CD1c-positive myeloid dendritic cell (primary cell): Measurements from ENCODE around the gene SUPV3L1.
A peak's percentile ranks its signal among the peaks of the same experiment; 100 is the strongest.
"Not testable (repeated sequence)": the region's sequence is repeated elsewhere in the genome, so short reads cannot be mapped to it uniquely, and the experiment has no call there.

Source experiments
- DNase-seq: peaks from one replicate; pipeline ENCODE4 v3.0.0-alpha.2; 2016; ENCODE audit errors: extremely low spot score

The SUPV3L1 gene

DNA sequence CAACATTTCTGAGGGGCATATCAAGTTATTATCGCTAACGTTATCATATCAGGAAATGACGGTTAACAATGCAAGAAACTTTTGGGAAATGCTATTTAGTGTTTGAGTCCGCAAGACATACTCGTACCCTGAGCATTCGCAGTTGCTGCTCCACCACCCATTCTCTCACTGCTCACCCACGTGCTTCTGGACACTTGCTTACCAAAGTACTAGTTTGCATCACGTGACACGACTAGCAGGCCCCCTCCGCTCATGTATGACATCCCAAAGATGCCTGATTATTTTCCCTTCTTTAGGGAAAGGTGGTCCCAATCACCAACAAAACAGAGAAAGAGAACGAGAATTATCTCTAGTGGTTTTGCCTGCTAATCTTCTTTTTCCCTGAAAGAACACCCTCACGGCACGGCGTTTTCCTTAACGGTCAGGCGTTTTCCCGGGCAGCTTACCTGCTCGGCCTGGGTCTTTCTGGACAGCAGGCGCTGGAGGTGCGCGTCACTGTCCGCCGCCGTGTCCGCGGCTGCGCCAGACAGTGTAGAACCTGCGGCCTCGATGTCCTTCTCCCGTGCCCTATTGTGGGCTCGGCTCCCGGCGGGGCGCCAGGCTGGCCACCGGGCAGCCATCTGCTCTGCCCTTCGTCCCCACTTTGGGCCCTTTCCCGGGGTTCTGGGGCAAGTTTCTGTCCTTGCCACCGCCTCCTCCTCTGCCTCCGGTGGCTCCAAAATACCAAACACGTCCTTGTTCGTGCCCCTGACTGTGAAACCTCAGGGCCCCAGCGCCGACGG is at the start of gene SUPV3L1:
Gene SUPV3L1, plus strand, starts transcription at position 492 of the 782 bp plus-strand sequence. Its CDS starts 58 bp downstream, at position 550.
- peak; percentile 96 for DNase-seq

DNA sequence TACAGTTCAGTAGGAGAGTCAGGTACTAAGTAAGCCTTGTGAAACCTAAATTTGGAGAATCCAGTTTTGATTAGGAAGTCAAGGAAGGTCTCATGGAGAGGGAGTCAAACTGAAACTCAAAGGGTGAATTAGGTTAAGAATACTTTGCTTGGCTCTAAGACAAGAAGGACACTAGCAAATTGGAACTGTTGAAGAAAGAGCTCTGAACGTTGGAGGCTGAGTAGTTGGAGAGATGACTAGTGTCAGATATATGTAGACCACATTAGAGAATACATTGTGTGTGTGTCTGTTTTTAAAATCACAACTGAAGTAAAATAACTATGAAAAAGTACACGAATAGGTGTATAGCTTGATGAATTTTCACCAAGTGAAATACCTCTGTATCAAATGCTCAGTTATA is 49.8 kb upstream of the SUPV3L1 start:
- no peak for DNase-seq

DNA sequence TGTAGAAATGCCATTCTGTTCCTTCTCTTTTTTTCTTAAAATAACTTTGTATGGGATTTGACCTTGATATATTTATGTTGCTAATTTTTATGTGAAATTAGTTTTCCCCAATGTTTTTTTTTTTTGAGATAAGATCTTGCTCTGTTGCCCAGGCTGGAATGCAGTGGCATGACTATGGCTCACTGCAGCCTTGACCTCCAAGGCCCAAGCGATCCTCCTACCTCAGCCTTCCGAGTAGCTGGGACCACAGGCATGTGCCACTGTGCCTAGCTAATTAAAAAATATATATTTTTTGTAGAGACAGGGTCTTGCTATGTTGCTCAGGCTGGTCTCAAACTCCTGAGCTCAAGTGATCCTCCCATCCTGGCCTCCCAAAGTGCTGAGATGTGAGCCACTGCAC is 40.1 kb upstream of the SUPV3L1 start:
- no peak for DNase-seq

DNA sequence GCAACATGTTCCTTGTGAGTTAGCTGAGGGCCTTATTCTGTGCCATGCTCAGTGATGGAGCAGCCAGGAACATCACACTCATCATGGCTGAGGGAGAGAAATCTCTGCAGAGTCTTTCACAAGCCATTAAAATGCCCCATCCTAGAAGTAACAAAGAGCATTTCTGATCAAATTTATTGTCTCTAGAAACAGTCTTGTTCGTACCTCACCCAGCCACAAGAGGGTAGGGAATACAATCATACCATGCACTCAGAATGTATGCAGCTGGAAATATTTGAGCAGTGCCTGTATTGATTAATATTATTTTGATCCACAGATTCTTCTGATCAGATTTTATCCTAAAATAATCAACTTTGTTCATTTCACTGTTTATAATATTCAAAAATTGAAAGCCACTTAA is 38.7 kb upstream of the SUPV3L1 start:
- DNase-seq = no peak

DNA sequence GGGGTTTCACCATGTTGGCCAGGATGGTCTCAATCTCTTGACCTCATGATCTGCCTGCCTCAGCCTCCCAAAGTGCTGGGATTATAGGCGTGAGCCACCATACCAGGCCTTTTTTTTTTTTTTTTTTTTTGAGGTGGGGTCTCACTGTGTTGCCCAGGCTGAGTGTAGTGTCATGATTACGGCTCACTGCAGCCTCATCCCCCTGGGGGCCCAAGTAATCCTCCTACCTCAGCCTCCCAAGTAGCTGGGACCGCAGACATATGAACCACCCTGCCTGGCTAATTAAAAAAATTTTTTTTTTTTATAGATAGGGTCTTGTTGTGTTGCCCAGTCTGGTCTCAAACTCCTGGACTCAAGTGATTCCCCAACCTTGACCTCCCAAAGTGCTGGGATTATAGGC is 38.0 kb upstream of the SUPV3L1 start:
- not testable (repeated sequence) for DNase-seq

DNA sequence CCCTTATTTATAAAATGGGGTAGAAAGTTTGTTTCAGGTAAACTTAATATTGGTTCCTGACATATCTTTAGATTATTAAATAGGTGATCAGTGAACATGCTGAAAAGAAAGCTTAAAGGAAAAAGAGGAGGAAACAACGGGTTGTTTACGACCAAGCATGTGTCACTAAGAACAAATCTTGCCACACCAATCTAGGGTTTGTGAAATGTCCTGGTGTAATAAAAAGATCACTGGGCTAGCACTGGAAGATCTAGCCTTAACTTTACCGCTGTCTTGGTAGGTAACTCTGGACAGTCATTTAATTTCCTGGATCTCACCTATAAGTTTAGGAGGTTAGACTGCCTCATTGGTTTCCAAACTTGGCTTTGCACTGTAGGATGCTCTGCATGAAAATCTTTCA is 37.1 kb upstream of the SUPV3L1 start:
- no peak for DNase-seq

DNA sequence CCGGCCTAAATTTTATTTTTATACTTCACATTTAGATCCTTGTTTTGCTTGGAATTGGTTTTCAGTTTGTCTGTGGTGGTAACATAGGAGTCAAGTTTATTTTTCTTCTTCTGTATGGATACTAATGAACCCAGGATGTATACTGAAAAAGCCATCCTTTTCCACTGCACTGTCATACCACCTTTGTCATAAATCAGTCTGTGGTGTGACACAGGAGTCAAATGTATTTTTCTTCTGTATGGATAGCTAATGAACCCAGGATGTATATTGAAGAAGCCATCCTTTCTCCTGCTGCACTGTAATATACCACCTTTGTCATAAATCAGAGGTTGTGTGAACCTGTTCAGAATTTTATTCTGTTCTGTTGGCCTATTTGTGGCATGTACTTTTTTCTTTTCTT is 34.7 kb upstream of the SUPV3L1 start:
- no peak for DNase-seq

DNA sequence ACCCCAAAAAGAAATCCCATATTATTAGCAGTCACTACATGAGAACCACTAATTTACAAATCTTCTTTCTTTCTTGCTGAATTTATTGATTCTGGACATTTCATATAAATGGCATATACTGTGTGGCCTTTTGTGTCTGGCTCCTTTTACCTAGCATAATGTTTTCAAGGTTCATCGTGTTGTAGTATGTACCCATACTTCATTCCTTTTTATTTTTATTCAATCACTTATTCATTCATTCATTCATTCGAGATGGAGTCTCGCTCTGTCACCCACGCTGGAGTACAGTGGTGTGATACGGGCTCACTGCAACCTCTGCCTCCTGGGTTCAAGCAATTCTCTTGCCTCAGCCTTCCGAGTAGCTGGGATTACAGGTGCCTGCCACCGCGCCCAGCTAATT is 34.2 kb upstream of the SUPV3L1 start:
- DNase-seq = no peak

DNA sequence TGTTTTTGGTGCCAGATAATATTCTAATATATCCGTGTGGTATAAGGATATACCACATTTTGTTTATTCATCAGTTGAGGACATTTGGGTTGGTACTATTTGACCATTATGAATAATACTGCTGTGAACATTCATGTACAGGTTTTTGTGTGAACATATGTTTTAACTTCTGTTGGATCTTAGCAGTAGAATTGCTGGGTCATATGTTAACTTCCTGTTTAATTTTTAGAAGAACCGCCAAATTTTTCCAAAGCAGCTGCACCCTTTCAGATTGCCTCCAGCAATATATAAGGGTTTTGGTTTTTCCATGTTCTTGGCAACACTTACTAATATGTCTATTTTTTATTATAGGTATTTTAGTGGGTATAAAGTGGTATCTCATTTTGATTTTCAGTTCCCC is 33.3 kb upstream of the SUPV3L1 start:
- DNase-seq = no peak

DNA sequence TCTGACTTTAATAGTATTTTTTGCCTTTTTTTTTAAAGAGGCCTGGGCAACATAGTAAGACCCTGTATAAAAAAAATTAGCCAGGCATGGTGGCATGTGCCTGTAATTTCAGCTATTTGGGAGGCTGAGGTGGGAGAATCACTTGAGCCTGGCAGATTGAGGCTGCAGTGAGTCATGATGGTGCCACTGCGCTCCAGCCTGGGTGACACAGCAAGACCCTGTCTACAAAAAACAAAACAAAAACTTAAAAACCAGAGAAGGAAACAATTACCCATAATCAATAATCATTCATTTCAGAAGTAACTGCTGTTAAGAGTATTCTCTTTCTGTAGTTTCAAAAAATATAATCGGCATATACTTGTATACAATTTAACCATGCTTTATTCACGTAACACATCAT is 28.1 kb upstream of the SUPV3L1 start:
- no peak for DNase-seq

DNA sequence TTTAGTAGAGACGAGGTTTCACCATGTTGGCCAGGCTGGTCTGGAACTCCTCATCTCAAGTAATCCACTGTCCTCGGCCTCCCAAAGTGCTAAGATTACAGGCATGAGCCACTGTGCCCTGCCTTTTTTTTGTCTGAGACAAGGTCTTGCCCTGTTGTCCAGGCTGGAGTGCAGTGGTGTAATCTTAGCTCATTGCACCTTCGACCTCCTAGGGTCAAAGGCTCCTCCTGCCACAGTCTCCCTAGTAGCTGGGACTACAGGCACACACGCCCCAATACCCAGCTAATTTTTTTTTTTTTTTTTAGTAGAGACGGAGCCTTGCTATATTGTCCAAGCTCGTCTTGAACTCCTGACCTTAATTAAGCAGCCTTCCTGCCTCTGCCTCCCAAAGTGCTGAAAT is 26.8 kb upstream of the SUPV3L1 start:
- DNase-seq = no peak

DNA sequence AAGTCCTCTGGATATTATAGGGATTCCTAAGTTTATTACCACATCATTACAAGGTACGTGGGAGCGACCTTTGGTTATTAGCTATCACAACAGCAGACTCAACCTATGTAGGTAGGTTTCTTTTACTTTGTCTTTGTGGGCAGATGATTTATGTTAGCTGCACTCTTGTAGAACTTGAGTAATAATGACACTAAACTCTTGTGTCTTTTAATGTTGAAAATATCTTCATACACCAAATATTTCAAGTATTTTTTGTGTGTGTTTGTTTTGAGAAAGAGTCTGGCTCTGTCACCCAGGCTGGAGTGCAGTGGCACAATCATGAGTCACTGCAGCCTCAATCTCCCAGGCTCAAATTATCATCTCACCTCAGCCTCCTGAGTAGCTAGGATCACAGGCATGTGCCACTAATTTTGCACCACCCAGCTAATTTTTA is 19.2 kb upstream of the SUPV3L1 start:
- DNase-seq = no peak

DNA sequence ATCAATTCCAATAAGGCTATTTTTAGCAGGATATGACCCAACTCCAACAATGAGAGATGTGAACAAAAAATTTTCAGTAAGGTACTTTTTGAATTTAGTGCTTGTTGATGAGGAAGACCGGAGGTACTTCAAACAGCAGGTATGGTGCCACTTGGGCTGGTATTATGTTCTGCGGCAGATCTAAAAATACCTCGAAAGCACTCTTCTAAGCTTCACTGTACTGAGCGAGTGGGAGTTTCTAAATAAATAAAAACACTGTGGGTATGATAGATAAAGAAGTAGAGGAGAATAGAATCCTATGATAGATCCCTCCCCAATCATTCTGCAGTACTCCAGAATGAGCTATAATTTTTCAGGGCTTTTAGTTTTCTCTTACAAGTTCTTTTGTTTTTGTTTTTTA is 11.5 kb upstream of the SUPV3L1 start:
- DNase-seq = no peak

DNA sequence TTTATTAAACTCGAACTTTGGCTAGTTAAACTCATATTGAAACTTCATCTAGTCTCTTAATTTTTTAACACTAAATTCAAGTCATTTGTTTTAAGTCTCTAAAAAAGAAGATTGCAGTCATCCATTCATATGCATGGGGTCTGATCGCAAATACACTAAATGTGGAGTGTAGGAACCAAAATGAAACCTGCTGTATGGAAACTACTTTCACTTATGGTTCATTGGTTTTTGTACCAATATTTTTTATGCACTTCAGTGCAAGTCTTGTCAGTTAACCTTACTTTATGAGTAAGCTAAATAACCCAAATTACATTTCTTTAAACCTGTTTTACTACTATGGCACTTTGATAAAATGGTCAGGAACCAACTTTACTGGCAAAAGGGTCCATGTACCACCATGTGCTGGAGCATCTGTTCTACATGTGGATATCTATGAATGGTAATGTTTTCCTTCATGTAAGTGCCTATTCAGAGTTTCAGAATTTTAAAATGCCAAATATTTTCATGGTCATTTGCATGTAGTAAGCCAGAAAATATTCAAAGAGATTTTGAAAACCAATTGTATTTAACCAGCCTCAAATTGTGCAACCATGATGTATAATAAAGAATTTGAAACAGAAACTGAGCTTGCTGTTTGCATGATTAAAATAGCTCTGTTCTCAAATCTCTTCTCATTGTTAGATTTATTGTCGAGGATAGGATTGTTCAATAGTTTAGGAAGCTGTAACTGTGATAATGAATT is 7.6 kb upstream of the SUPV3L1 start:
- no peak for DNase-seq

DNA sequence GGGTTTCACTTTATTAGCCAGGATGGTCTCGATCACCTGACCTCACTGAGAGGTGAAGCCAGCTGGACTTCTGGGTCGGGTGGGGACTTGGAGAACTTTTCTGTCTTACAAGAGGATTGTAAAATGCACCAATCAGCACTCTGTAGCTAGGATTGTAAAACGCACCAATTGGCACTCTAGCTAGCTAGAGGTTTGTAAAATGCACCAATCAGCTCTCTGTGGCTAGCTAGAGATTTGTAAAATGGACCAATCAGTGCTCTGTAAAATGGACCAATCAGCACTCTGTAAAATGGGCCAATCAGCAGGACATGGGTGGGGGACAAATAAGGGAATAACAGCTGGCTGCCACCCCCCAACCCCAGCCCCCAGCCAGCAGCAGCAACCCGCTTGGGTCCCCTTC is 4.7 kb upstream of the SUPV3L1 start:
- DNase-seq = not testable (repeated sequence)

DNA sequence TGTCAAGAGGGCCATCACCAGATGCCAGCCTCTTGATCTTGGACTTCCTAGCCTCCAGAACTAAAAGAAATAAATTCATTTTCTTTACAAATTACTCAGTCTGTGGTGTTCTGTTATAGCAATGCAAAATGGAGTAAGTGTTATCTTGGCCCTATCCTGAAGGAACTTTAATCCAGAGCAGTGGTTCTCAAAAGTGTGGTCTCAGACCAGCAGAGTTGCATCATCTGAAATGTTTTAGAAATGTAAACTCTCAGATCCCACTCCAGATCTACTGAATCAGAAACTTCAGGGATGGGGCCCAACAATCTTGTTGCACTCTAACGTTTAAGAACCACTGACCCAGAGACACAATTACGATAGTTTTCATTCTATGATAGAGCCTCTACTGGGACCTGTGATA is 3.2 kb upstream of the SUPV3L1 start:
- DNase-seq = no peak

DNA sequence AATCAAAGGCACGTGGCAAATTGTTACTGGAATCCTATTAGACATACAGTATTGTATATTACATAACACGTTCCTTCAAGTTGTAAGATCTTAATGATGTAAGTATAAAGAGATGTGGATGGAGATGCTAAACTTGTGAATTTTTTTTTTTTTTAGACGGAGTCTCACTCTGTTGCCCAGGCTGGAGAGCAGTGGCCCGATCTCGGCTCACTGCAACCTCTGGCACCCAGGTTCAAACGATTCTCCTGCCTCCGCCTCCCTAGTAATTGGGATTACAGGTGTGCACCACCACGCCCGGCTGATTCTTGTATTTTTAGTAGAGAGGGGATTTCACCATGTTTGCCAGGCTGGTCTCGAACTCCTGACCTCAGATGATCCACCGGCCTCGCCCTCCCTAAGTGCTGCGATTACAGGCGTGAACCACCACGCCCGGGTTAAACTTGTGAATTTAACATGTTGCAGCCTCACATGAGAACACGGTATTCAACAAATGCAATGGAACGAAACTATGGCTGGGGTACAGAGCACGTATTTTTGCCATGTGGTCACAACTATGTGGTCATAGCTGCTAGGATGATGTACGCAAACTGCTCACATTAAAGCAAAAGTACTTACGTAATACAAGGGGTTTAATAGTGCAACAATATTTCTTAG is 818 bp upstream of the SUPV3L1 start:
- peak; percentile 73 for DNase-seq

DNA sequence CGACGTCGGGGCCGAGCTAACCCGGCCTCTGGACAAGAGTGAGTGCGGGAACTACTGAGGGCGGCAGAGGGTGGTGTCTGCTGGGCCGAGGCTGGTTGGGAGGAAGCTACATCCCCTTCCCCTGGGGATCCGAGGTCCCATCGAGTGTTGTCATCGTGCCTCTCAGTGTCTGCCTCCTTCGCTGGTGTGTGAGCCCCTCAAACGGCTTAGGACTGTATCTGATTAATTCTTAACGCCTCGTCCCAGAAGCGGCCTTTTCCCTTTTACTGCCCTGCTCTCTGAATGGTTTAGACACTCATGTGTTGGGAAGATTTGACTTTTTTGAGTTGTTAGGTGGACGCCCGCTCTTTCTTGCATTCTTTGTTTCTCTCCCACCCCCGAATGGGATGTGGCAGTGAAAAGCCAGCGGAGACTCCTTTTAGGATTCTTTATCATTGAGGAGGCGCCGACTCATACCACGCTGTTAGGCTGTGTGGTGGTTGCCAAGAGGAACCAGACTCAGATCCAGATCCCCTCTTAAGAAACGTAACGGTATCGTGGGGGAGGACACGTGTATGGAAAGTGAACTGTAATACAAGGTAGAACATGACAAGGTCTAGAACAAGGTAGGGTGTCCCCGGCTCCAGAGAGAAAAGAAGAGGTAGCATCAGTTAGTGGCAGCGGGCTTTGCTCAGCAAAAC is 631 bp downstream of the SUPV3L1 start:
- peak; percentile 41 for DNase-seq

DNA sequence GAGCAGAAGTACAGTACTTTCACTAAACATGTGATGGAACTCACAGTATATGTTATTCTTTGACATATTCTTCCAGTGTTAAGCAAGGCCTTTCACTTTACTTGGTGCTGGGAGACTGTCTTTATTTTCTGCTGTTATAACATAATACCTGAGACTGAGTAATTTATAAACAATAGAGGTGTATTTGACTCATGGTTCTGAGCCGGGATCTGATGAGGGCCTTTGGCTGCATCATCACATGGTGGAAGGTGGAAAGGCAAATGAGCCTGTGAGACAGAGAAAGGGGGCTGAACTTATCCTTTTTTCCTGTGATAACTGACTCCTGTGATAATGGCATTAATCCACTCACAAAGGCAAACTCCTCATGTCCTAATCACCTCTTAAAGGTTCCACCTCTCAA is 1.4 kb downstream of the SUPV3L1 start:
- DNase-seq = no peak

DNA sequence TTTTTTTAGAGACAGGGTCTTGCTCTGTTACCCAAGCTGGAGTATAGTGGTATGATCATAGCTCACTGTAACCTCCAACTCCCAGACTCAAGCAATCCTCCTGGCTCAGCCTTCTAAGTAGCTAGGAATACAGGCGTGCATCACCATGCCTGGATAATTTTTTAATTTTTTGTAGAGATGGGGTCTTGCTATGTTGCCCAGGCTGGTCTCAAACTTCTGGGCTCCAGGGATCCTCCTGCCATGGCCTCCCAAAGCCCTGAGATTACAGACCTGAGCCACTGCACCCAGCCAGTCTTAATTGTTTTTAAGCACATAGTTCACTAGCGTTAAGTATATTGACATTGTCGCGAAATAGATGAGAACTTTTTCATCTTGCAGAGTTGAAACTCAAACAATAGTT is 2.0 kb downstream of the SUPV3L1 start:
- no peak for DNase-seq

DNA sequence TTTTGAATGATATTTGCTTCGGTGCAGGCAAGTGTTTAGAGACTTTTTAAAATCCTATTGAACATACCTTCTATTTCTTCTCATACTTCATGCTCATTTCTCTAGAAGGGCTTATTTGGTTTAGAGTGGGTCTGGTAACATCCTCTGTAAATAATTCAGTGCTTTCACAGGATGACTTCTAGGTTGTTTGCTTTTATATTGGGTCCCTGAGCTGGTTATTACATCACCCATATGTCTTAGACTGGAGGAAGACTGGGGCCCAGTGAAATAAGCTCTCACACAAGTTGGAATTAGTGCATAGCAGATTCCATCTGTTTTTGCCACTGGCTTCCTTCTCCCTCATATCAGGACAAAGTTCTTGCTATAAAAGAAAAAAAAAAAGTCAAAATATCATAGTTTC is 6.5 kb downstream of the SUPV3L1 start:
- no peak for DNase-seq

DNA sequence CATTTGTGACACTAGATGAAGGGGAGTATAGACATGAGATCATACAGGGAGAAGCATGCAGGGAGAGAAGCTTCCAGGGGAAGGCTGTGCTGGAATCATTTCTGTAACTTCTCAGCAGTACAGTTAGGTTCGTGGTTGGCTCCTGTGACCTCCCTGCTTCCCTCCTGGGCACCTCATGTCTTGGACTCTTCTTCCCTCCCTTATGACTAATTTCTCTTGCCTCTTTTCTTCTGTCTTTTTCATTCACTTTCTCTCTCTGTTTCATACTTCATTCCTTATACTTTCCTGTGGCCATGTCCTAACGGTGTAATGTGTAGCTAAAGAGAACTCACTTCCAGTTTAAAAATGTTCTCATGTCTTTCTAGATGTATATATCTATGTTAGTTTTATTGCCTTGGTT is 21.0 kb downstream of the SUPV3L1 start:
- DNase-seq = no peak
